ENCODE measurements around the gene DCX.

- TF ChIP-seq, protein P1, sequence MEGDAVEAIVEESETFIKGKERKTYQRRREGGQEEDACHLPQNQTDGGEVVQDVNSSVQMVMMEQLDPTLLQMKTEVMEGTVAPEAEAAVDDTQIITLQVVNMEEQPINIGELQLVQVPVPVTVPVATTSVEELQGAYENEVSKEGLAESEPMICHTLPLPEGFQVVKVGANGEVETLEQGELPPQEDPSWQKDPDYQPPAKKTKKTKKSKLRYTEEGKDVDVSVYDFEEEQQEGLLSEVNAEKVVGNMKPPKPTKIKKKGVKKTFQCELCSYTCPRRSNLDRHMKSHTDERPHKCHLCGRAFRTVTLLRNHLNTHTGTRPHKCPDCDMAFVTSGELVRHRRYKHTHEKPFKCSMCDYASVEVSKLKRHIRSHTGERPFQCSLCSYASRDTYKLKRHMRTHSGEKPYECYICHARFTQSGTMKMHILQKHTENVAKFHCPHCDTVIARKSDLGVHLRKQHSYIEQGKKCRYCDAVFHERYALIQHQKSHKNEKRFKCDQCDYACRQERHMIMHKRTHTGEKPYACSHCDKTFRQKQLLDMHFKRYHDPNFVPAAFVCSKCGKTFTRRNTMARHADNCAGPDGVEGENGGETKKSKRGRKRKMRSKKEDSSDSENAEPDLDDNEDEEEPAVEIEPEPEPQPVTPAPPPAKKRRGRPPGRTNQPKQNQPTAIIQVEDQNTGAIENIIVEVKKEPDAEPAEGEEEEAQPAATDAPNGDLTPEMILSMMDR (conservative IDR thresholded peaks at IDR 0.05; ENCODE audit: low read depth in 2 of 2), result no peak
- no peak for TF ChIP-seq EZH2phosphoT487 (IDR thresholded peaks at IDR 0.05; ENCODE audit: unreplicated experiment)
- no peak for TF ChIP-seq EZH2 (IDR thresholded peaks at IDR 0.05; ENCODE audit: low read depth, unreplicated experiment)
- TF ChIP-seq ZNF331 (CRISPR knock-in tag; IDR thresholded peaks at IDR 0.05; ENCODE audit: low read depth), result no peak
- TF ChIP-seq POLR2AphosphoS5 (IDR thresholded peaks at IDR 0.05; ENCODE audit: low read depth), result no peak
- no peak for TF ChIP-seq CREB1 (CRISPR knock-in tag; IDR thresholded peaks at IDR 0.05; ENCODE audit: low read depth)
- peak; percentile 54 for TF ChIP-seq REST (IDR thresholded peaks at IDR 0.05; ENCODE audit: unreplicated experiment)
- TF ChIP-seq STAT1 (IDR thresholded peaks at IDR 0.05; ENCODE audit: unreplicated experiment), result no peak
- TF ChIP-seq, protein P2, sequence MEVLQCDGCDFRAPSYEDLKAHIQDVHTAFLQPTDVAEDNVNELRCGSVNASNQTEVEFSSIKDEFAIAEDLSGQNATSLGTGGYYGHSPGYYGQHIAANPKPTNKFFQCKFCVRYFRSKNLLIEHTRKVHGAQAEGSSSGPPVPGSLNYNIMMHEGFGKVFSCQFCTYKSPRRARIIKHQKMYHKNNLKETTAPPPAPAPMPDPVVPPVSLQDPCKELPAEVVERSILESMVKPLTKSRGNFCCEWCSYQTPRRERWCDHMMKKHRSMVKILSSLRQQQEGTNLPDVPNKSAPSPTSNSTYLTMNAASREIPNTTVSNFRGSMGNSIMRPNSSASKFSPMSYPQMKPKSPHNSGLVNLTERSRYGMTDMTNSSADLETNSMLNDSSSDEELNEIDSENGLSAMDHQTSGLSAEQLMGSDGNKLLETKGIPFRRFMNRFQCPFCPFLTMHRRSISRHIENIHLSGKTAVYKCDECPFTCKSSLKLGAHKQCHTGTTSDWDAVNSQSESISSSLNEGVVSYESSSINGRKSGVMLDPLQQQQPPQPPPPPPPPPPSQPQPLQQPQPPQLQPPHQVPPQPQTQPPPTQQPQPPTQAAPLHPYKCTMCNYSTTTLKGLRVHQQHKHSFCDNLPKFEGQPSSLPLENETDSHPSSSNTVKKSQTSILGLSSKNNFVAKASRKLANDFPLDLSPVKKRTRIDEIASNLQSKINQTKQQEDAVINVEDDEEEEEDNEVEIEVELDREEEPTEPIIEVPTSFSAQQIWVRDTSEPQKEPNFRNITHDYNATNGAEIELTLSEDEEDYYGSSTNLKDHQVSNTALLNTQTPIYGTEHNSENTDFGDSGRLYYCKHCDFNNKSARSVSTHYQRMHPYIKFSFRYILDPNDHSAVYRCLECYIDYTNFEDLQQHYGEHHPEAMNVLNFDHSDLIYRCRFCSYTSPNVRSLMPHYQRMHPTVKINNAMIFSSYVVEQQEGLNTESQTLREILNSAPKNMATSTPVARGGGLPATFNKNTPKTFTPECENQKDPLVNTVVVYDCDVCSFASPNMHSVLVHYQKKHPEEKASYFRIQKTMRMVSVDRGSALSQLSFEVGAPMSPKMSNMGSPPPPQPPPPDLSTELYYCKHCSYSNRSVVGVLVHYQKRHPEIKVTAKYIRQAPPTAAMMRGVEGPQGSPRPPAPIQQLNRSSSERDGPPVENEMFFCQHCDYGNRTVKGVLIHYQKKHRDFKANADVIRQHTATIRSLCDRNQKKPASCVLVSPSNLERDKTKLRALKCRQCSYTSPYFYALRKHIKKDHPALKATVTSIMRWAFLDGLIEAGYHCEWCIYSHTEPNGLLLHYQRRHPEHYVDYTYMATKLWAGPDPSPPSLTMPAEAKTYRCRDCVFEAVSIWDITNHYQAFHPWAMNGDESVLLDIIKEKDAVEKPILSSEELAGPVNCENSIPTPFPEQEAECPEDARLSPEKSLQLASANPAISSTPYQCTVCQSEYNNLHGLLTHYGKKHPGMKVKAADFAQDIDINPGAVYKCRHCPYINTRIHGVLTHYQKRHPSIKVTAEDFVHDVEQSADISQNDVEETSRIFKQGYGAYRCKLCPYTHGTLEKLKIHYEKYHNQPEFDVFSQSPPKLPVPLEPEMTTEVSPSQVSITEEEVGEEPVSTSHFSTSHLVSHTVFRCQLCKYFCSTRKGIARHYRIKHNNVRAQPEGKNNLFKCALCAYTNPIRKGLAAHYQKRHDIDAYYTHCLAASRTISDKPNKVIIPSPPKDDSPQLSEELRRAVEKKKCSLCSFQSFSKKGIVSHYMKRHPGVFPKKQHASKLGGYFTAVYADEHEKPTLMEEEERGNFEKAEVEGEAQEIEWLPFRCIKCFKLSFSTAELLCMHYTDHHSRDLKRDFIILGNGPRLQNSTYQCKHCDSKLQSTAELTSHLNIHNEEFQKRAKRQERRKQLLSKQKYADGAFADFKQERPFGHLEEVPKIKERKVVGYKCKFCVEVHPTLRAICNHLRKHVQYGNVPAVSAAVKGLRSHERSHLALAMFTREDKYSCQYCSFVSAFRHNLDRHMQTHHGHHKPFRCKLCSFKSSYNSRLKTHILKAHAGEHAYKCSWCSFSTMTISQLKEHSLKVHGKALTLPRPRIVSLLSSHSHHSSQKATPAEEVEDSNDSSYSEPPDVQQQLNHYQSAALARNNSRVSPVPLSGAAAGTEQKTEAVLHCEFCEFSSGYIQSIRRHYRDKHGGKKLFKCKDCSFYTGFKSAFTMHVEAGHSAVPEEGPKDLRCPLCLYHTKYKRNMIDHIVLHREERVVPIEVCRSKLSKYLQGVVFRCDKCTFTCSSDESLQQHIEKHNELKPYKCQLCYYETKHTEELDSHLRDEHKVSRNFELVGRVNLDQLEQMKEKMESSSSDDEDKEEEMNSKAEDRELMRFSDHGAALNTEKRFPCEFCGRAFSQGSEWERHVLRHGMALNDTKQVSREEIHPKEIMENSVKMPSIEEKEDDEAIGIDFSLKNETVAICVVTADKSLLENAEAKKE (CRISPR knock-in tag; IDR thresholded peaks at IDR 0.05), result no peak
Measured at GRCh38 chrX:111407948-111408347, 4.0 kb downstream of the DCX start.

All from GM23338 (cell line).